NCI-H774 (cell line): ENCODE measurements around the gene PREP.

Experiments used
- DNase-seq: peaks from one replicate; lab custom pipeline; 2025; lab: John Stamatoyannopoulos, UW

Gene PREP

DNA sequence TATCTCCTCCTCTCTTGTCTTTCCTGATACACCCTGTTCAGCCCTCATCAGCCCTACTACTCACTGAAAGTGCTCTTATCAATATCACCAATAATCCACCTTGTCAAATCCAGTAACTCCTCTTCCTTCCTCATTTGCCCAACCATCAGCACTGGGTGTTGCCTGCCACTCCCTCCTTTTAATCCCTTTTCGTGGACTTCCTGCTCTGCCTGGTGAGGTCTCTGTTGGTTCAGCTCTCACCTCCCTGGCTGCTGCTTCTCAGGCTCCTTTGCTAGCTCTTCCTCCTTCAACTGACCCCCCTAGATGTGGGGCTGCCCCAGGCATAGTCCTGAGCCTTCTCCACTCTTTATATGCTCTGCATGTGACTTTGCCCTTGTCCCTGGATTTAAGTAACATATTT is 92.5 kb downstream of the PREP start:
- no peak for DNase-seq

DNA sequence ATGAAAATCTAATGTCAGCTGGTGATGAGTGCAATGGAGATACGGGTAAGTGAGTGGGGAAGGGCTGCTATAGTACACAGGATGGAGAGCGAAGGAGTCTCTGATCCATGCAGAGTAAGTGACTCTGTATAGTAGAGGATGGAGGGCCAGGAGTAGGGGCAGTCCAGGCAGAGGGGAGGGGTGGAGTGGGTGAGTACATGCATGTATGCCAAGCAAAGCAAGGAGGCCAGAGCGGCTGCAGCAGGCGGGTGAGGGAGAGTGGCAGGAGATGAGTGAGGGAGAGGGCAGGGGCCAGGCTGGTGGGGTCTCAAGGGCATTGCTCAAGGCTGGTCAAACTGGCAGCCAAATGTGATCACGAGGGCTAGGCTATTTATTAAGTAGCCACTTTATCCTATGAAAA is 94.0 kb downstream of the PREP start:
- DNase-seq, result no peak

DNA sequence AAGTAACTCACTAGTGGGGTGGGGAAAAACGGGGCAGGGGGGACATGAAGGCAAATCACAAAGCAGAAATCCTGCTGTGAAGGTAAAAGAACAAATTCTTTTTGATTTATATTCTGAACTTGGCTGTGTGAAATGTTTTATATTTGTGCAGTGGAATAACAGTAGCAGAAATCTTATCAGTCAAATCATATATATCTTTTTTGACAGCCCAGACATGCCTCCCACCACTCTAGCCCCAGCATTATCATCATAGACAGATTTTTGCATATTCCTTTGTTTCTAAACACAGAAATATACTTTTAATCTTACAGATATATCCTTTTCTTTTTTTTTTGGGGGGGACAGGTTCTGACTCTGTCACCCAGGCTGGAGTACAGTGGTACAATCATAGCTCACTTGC is 97.4 kb downstream of the PREP start:
- DNase-seq, result no peak

DNA sequence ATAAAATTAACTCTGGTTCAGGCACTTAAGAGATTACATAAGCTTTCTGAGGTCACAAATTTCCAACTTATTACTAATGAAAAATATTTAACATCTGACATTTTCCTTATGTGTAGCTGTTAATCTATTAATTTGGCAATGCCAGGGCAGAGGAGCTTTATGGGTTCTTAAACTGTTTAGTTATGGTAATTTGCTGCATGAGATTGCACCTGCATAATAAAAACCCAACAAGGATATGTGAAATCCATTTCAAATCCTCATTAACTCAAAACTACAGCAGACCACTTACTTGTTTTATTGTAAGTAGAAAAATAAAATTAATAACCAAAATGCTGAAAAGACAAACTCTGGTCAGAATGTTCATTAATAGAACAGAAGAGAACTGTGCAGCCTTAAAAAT is 98.1 kb downstream of the PREP start:
- peak; percentile 13 for DNase-seq

DNA sequence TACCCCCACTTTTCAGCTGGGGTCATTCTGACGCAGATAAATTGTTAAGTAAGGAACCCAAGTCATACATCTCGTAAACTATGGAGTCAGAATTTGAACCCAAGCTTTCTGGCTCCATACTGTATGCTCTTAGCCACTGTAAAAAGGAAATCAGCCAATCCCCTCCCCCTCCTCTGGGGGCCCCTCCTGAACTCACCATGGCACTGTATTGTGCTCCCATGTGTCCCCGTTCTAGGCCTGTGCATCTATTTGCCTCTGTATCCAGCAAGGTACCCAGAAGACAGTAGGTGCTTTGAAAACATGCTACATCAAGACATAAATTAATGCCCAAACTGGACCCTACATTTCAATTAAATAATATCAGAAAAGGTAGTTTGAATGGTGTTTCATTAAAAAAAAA is 98.5 kb downstream of the PREP start:
- no peak for DNase-seq

DNA sequence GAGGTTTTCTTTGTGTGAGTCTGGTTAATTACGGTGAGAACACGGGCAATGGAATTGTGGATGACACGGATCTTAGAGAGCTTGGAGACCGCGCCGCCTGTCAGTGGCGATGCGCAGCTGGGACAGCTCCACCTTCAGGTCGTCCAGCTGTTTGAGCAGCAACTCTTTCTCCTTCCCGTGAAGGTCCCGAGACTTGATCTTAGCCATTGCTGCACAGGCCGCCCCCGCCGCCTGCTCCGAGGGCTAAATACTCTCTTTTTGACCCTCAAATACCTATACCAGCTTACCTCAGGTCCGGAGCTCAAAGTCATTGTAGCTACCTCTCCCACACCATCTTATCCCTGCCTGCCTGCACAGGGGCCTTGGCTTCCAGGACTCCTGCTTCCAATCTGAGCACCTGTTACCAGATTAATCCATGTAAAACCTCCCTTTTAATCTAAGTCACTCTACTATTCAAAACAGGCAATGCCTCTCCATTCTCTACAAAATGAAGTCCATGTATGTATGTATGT is 100.2 kb downstream of the PREP start:
- DNase-seq, result no peak

DNA sequence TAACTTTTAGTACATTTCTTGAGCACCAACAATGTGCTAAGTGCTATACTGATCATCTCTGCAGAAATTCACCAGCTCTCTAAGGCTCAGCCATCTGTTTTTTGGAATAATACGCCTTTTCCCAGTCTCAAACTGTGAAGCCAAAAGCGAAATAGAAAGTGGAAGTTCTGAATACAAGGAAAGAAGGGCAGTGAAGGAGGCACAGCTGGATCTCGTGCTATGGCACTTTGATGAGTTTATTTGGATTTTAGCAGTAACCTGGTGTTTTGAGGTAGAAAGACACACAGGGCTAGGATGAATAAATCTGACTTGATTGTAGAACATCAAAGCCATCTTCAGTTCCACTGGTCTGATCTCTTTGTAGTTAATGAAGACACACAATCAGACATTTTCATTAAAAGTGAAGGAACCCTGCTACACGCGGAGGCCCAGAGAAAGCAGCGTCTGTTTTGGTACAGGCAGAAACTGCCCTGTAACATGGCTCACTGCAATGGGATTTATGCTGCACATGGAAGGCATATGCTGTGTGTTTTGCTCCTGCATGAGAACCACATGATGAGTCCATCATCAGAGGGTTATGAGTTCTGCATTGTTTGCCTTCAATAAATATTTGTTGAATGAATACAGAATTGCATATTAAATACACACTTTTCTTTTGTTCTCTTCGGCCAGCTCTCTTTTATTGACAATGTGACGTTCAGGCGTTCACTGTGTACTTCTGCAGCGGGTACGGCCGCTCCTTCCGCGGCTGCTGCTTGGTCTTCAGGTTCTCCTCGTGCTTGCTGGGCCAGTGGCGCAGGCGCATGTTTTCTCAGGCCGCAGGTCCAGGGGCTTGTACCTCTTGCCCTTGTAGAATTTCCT is 100.9 kb downstream of the PREP start:
- no peak for DNase-seq

DNA sequence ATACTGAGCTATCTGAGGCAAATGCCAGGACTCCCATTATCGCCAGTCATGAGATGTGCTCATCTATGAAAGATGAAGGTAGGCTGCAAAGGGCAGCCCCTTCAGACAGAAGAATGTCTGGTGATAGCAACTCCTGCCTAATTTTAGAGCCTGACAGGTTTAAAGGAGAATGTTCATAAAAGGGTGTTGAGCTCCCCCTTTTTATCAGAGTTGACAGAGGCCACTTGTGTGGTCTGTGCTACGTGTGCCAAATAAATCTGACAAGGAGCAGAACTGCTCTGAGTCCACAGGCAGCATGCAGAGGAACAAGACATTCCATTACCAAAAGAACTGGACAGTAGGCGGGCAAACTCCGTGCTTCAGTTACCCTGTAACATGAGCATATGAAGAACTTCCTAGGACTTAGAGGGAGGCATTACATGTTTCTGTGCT is 101.8 kb downstream of the PREP start:
- DNase-seq, result no peak

DNA sequence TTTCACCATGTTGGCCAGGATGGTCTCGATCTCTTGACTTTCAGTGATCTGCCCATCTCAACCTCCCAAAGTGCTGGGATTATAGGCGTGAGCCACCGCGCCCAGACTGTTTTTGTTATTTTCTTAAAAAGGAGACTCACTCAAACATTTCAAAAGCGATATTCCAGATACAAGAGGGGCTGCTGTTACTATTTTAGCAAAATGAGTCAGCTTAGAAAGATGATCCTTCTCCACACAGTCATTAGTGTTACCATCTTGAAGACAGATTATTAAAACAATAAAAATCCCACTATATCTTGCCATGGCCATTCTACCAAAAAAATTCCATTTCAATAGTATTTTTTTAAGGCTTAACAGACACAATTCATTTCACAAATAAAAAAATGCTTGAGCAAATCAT is 102.8 kb downstream of the PREP start:
- no peak for DNase-seq

DNA sequence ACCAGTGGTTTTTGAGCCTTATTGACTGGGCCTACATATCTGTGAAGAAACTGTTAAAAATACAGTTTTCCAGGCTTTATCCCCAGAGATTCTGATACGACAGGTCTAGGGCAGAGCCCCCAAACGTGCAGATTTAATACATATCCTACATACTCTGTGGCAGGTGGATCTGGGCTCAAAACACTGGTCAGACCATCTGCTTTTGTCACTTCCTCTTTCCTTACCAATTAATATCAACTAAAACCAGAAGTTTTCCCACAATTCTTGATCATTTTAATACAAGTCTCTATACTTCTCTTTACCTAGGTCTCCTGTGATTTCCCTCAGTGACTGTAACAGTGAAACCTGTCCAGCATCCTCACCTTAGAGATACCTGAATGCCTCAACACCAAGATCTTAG is 108.8 kb downstream of the PREP start:
- DNase-seq, result no peak

DNA sequence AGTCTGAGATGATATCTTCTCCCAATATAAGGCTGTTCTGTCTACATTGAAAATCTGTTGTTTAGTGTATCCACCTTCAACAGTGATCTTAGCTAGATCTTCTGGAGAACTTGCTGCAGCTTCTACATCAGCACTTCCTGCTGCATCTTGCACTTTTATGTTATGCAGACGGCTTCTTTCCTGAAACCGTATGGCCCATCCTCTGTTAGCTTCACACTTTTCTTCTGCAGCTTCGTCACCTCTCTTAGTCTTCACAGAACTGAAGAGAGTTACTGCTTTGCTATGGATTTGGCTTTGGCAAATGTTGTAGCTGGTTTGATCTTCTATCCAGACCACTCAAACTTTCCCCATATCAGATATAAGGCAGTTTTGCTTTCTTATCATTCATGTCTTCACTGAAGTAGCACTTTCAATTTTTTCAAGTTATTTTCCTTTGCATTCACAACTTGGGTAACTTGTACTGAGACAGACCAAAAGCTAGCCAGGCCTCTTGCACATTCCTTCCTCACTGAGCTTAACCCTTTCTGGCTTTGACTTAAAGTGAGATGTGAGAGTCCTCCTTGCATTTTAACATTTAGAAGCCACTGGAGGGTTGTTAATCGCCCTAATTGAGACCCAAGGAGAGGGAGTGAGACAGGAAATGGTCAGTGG is 110.1 kb downstream of the PREP start:
- DNase-seq, result no peak

DNA sequence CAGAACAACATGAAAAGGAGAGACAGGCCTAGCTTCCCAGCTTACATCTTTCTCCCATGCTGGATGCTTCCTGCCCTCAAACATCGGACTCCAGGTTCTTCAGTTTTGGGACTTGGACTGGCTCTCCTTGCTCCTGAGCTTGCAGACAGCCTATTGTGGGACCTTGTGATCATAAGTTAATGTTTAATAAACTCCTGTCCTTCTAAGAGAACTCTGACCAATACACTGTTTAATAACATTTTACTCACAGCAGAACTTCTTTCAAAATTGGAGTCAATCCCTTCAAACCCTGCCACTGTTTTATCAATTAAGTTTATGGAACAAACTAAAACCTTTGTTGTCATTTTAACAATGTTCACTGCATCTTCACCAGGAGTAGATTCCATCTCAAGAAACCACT is 111.4 kb downstream of the PREP start:
- DNase-seq, result no peak

DNA sequence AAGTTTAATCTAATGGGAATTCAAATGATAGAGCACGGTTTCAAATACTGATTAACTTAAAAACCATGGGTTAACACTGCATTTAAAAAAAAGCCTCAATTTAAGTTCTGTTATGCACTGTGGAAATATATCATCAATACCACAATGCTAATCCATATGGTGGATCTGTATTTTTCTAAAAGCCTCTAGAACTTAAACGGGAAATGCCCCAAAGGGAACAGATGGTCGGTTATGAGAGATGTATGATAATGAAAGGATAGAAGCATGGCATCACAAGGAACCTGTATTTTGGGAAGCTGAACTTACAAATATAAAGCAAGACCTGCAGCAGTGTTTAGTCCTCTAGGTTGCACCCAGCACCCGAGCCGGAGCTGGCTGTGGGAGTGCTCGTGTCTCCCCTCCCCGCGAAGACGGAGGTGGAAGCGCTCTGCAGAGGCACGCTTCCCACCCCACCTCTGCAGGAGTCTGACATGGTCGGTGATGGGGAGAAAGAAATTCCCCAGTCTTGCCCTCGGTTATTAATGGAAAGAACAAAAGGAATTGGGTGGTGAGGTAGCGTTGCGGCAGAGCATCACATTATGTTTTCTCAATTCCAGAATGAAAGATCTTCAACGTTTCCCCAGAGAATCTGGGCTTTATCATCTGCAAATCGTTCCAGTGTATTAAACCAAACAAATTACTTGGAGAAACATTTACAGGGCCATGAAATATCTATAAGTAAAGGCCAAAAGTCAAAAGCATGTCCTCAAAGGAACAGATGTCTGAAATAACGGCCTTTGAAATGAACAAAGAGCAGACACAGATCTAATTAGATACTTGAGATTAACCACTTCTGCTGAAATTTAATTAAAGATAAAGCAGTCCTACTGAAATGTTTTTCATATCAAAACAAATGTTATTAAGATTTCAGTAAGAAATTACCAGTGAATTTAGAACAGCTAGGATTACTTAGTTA is 120.0 kb downstream of the PREP start:
- DNase-seq, result no peak

DNA sequence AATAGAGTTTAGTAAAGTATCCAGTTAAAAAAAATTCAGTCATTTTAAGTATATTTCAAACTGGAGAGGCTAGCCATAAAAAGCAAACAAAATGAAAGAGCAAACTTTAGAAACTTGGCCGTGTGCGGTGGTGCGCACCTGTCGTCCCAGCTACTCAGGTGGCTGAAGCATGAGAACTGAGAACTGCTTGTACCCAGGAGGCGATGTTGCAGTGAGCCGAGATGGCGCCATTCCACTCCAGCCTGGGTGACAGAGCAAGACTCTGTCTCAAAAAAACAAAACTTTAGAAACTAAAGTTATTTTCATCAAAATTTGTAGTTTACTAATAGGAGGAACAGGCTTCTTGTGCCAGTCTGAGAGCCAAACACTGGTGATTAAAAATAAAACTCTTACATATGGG is 122.8 kb downstream of the PREP start:
- DNase-seq, result no peak

DNA sequence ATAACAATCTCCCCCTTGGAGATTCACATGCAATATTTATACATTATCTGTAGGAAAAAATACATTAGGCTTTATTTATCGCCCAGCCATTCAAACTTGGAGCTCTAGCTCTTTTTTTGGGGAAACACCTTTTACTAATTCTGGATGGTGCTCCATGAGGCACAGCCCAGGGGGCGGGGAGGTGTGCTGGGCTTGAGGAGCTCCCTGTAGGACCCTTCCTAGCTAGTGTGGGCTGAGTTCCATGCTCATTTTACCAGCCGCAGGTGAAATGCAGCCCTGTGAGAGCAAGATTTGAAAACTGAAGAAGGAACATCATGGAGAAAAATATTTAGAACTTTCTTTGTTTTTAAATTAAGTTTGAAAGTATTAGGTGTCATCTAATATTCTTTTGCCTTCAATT is 123.4 kb downstream of the PREP start:
- DNase-seq, result no peak

DNA sequence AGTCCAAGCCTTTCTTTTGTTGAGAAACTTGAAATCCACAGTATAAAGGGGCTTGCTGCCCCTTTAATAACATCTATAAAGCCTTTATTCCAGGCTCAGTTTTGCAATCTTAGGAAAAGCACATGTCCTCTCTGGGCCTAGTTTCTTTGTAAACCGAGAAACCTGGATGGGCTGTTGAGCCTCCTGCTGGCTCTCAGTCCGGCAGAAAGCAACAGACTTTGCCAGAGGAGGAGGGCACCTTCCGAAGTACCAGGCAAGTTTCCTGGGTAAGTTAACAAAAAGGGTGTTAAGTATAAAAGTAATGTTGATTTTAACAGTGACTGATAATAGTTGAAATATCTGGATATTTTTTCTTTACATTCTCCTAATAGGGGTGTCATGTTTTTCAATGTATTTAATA is 124.1 kb downstream of the PREP start:
- DNase-seq, result no peak

DNA sequence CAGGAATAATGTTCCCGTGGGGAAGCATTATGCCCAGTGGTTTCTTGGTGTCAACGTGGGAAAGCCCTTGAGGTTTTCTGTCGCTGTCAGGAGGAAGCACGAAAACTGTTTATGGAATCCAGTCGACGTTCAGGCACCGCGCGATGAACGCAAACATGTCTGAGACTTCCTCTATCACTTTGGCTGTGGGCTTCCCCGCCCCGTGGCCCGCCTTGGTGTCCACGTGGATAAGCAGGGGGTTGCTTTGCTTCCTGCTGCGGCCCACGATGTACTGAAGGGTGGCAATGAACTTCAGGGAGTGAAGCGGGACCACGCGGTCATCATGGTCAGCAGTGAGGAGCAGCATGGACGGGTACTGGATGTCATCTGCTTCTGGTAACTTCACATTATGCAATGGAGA is 124.8 kb downstream of the PREP start:
- DNase-seq, result no peak

DNA sequence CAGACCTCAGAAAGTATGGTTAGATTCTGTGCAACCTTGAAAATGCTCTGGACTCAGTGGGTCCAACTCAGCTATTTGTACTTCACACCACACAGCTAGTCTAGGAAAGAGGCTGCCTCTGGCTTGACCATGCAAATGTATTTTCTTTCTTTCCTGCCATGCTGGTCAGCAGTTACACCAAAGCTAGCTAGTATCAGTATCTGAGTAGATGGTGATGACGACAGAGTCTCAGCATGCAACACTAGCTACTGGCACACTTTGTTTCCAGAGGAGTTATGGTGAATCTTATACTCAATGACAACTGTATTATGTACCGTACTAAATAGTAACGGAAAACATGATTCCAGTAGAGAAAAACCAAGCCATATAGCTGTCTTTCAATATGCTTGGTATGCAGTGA is 126.5 kb downstream of the PREP start:
- DNase-seq, result no peak

DNA sequence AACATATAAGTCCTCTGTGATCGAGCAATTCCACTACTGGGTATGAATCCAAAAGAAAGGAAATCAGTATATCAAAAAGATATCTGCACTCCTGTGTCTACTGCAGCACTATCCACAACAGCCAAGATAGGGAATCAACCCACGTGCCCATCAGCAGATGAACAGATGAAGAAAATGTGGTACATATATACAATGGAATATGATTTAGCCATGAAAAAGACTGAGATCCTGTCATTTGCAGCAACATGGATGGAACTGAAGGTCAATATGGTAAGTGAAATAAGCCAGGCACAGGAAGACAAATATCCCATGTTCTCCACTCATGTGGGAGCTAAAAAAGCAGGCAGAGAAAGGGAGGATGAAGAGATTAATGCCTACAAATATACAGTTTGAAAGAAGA is 127.3 kb downstream of the PREP start:
- DNase-seq, result no peak

DNA sequence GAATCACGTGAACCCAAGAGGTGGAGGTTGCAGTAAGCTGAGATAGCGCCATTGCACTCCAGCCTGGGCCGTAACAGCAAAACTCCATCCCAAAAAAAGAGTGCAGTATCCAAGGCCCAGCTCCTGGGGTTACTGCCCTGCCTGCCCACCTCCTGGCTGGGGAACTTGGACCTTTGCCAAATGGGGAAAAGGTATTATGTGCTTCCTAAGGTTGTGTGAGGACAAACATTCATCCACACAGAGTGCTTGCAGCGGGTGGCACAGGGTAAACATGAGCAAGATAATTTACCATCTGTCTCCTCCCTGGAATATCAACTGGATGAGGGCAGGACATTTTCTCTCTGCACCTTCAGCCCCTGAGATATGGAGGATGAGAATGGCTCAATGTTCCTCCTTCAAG is 128.2 kb downstream of the PREP start:
- peak; percentile 26 for DNase-seq

DNA sequence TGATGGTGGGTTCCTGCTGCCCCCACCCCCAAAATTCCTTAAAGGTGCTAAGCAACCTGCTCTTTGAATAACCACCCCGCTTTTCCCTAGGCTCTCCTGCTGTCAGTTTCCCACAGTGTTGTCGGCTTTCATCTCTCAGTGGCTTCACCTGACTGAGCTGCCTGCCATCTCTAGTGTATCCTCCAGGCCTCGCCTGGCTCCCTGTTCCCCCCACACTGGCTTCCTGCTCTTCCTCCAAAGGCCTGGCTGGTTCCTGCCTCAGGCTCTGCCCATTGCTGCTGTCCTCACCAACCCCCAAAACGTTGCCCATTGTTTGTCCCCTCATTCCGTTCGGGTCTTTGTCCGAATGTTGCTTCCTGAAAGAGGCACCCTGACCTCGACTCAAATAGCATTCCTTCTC is 129.3 kb downstream of the PREP start:
- no peak for DNase-seq

DNA sequence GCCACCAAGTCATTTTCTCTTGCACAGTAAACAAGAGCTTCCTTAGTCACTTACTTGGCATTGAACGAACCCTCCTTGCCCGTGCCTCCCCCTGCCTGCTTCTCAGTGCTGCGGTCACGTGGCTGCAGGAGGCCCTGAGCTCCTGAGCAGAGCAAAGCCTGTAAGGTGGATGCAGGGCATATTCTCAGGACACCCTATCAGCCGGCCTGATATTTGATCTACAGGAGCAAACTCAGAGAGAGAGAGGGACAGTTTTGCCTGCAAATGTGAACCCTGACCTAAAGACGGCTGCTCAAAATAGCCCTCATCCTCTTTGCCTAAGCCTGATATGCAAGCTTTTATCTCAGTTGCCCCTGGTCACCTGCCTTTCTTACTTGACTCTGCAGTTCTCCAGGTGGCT is 130.1 kb downstream of the PREP start:
- no peak for DNase-seq
